Mammary epithelial cell (primary cell): ENCODE measurements around the gene MYH14.

Experiments
- CTCF ChIP-seq, 2 donors: IDR thresholded peaks in 1 of 2; conservative IDR thresholded peaks in 1 of 2; 2 replicates each; pipeline ENCODE4 v1.5.1; 2011 to 2012; ENCODE audit warnings: inconsistent platforms in 2 of 2, low read length in 2 of 2, mild to moderate bottlenecking in 2 of 2, control low read depth in 1 of 2, low read depth in 1 of 2; ENCODE audit not compliant: insufficient read depth in 1 of 2; ENCODE audit errors: extremely low read depth in 1 of 2
- EZH2 ChIP-seq: IDR thresholded peaks from 2 replicates; pipeline ENCODE4 v1.6.1; 2012; ENCODE audit warnings: low read length, inconsistent platforms, borderline replicate concordance

DNA sequence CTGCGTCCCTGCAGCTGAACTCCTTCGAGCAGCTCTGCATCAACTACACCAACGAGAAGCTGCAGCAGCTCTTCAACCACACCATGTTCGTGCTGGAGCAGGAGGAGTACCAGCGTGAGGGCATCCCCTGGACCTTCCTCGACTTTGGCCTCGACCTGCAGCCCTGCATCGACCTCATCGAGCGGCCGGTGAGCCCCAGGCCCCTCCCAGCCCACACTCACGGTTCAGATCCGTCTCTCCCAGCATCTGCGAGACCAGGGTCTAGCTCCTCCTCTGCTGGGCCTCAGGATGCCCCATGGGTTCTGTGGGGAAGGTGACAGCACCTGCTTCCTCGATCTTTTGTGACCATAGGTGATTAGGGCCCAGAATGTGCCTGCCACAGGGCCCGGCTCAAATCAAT, 46.2 kb downstream of the MYH14 start:
- no peak for TF ChIP-seq CTCF (conservative IDR thresholded peaks at IDR 0.05 in 1 of 2, IDR thresholded peaks at IDR 0.05 in 1 of 2; ENCODE audit: extremely low read depth in 1 of 2, insufficient read depth in 1 of 2, low read depth in 1 of 2, low read length in 2 of 2)
- TF ChIP-seq EZH2 = no peak
